Activated naive CD4-positive, alpha-beta T cell treated with anti-CD3 and anti-CD28 coated beads, Interleukin-2, amount 50 U/mL, for 72 hours (primary cell): ENCODE data around the gene DPPA2. TPM values are rescaled to one million over a fixed set of nuclear protein-coding genes. Genes with fewer than 3 reads are reported as not detected.

Source experiments
- ATAC-seq, 2 donors: fragments of 150-1000 bp; cut with Tn5 transposase; 2 replicates each; pipeline ENCODE4 v1.10.0; 2021; ENCODE audit warnings: mild to moderate bottlenecking in 2 of 2, moderate library complexity in 2 of 2
- DNase-seq, 2 donors: peaks; one replicate each; pipeline ENCODE4 v3.0.0; 2021 to 2022; ENCODE audit warnings: low spot score in 2 of 2
- H3K27ac Mint-ChIP-seq, 2 donors: one replicate each; pipeline ENCODE4 v1.8.0; 2022; ENCODE audit warnings: mild to moderate bottlenecking in 2 of 2, mixed read lengths in 2 of 2
- H3K36me3 Mint-ChIP-seq, 2 donors: one replicate each; pipeline ENCODE4 v1.8.0; 2022; ENCODE audit warnings: mixed read lengths in 2 of 2
- H3K9me3 Mint-ChIP-seq, 2 donors: one replicate each; pipeline ENCODE4 v1.8.0; 2022; ENCODE audit warnings: mixed read lengths in 2 of 2
- total RNA-seq, 2 donors: library from RNA; stranded (reverse); gene quantifications; one replicate each; pipeline ENCODE4 v1.2.3, GENCODE V29; 2022

The DPPA2 gene
- total RNA-seq, 2 donors from 2014 or later: not detected

DNA sequence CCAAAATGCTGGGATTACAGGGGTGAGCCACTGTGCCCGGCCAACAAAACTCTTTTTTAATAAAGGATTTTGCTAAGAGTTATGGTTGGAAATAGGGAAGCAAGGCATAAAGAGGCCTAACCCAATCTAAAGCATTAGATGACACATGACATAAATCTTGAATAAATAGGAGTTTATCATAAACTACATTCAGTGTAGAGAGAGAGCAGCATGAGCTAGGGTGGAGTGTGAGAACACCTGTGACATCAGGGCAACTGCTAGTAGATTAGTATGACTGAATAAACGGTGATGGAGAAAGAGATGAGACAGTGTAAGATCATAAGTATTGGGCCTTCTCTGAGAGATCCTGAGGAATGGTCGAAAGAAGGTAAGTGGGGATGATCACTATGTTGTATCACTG lies 63.7 kb downstream of the DPPA2 start:
- DNase-seq: no peak
- Mint-ChIP-seq H3K9me3 (no peaks in the 10 kb centered on the region), H3K36me3 (no peaks in the 10 kb centered on the region), H3K27ac (no peak overlapping the region)
- ATAC-seq: no peak

Other genes with a start within 250 kb of the DPPA2 start
- not detected for gene MORC1, start 198.4 kb downstream of the DPPA2 start, total RNA-seq
- not detected for gene C3orf85, start 179.8 kb downstream of the DPPA2 start, total RNA-seq
- 1 to 10 TPM in 1 of 2 donors, not detected in 1; 1.5 TPM for gene DPPA4, start 21.0 kb upstream of the DPPA2 start, total RNA-seq